NCI-H187 treated with DMSO at 0.1 percent for 48 hours (cell line): ENCODE measurements around the gene XPA.

Experiments used
- DNase-seq: peaks from one replicate; lab custom pipeline; 2025; lab: John Stamatoyannopoulos, UW

Gene XPA

DNA sequence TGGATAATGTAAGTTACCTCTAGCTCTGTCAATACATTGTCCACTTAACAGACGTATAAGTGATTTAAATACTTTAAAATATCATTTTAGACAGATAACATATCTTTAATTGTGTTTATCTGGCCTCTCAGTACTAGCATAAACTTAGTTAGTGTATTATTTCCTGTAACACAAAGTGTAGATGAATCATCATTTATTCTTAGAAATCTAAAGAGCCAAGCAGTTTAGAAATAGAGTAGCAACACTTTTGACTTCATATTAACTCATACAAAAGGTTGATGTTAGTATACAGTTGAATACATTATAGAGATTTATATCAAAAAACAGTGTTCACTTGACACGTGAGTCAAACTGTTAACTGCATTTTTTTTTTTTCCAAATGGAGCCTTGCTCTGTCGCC is 45.5 kb downstream of the XPA start:
- no peak for DNase-seq

DNA sequence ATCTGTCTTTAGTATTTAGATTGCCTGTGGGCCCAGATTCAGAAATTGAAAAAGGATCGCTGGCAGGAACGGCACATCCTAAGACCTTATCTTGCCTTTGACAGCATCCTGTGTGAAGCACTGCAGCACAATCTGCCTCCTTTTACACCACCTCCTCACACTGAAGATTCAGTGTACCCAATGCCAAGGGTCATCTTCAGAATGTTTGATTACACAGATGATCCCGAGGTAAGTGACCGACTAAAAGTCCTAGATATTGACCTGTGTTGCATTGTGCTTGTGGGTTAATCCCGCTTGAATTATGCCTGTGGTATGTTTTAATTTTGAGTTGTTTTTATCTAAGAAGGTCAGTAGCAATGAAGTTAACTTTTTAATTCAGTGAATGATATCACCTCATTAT is 49.1 kb downstream of the XPA start:
- no peak for DNase-seq

GRCh38 chr9:97645720-97646119 is 51.4 kb downstream of the XPA start:
- no peak for DNase-seq

GRCh38 chr9:97640325-97640724 is 56.8 kb downstream of the XPA start:
- DNase-seq: no peak

DNA sequence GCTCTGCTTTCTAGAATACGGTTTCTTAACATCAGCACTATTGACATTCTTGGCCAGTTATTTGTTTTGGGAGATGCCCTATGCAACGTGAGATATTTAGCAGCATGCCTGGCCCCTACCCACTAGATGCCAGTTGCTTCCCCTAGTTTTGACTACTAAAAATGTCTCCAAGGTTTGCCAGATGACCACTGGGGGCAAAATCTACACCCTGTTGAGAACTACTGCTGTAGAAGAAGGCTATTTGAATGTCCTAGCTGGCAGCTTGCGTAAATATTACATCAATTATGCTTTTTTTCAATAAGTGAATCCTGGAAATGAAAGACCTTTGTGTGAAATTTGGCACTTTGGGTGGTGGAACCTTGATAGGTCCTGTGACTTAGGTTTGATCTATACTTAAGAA is 58.5 kb downstream of the XPA start:
- DNase-seq: no peak

DNA sequence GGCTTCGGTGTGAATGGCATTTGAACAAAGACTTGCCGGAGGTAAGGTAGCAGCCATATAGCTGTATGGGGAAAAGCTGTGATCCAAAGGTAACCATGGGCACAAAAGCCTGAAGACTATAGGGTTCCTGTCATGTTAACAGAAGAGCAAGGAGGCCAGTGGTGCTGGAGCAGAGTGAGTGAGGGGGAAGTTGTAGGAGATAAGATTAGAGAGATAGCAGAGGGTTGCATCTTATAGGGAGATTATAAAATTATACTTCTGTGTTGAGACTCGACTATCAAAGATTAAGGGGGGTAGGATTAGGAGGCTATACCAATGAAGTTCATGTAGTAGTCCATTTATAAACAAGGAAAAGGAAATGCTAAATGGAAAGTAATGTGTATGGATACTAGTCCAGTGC is 60.2 kb downstream of the XPA start:
- DNase-seq: no peak

DNA sequence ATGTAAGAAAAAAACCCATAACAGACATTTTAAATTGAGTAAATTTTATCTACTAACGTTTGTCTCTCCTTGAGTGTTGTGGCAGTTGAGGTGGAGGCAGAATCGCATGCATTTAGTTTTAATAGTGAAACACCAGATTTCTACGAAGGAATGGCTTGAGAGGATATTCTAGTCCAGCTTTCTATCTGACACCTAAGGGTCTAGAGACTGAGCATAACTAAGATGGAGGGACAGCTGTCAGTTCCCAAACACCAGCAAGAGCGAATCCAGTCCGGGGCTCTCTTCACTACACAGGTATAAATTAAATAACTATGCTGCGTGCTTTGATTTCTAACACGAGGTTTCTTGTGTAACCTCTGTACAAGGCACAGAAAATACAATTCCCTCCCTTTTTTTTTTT is 62.1 kb downstream of the XPA start:
- no peak for DNase-seq

GRCh38 chr9:97633859-97634490 is 63.2 kb downstream of the XPA start:
- DNase-seq: no peak

DNA sequence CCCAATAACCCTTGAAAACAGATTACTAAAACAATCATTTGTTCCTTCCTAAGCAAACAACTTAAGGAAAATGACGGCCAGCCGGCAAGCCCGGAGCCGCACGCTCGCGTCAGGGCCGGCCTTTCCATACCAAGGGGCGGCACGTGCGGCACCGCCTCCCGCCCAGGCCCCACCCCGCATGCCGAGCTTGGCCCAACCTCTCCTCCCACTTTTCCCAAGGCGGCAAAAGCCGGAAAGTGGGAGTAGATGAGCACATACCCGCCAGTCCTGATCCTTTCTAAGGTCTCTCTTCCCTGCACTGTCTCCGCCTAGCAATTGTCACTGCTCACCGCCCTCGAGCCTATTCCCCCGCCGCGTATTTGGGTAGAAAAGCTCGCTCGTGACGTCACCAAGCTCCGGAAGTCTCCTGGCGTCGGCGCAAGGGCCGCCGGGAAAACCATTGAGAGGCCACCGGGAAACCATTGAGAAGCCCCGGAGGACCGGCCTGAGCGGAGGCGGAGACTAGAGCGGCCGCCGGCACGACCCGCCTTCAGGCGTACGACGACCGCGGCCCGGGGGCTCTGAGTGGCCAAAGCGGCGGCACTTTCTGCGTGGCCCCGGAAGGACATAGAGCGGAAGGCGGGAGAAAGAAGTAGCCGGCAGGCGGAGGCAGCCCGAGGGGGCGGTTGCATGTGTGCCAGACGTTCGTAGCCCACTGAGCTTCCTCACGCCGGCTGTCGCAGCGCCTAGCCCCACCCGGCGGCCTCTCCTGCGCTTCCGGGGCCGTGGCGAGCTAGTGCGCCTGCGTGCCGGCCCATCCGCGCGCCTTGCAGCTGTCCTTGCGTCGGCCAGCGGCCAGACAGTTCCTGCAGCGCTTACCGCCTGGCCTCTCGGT is 63.9 kb downstream of the XPA start, which contains the start of the genes NCBP1 and TSTD2:
Gene NCBP1, plus strand, starts transcription at position 837 of the 874 bp plus-strand sequence. CDS start 61 bp downstream, outside the sequence.
Gene TSTD2, minus strand, starts transcription at position 384 of the 874 bp plus-strand sequence. CDS start 5,806 bp downstream, outside the sequence.
- DNase-seq: peak; percentile 81

DNA sequence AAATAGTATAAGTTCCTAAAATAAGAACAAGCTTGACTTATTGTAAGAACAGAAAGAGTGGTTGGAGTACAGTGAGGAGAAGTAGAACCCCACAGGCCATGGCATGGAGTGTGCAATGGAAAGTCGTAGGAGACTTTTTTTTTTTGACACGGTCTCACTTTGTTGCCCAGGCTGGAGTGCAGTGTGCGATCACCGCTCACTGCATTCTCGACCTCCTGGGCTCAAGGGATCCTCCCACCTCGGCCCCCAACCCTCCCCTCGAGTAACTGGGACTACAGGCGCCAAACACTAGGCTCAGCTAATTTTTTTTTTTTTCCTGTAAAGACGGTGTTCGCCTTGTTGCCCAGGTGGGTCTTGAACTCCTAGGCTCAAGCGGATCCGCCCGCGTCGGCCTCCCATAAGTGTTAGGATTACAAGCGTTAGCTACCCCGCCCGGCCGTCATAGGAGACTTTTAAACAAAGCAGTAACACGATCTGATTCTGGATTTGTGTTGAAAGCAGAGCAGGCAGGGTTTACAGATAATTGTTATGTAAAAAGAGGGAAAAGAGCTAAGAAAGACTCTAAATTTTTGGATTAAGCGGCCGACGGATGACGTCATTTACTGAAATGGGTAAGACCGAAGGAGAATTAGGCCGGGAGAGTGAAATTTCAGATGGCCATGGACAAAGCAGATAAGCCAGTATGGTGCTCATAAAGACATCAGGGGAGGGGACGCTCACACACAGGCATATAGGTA is 64.7 kb downstream of the XPA start:
- DNase-seq: no peak

DNA sequence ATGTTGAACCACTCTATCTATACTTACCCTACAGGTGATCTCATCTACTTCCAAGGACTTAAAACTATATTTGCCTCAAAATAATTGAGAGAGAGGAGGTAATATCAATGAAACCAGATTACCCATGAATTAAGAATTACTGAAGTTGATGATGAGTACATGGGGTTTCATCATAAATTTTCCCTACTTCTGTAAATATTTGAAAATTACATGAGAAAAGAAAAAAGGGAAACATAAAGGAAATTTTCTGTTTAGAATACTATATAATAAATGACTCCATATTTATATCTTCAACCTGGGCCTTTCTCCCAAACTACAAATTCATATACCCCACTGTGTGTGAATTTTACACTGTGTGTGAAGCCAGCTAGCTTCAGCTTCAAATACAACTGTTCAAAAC is 66.5 kb downstream of the XPA start:
- no peak for DNase-seq

DNA sequence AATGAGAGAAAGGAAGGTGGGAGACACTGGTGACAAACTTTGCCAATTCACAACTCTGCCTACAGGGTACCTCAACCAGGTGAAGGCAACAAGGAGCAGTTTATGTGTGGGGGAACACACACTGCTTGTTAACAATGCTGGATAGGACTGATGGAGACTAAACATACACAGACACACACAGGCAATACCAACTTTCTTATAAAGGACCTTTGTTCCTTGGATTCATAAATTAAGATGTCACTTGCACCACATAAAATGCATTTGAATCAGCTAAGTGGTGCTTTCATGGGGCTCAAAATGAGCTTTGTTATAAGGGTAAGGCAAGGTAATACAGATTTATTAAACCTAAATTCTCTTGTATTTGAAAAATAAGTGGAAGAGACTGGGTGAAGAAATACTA is 68.0 kb downstream of the XPA start:
- no peak for DNase-seq

DNA sequence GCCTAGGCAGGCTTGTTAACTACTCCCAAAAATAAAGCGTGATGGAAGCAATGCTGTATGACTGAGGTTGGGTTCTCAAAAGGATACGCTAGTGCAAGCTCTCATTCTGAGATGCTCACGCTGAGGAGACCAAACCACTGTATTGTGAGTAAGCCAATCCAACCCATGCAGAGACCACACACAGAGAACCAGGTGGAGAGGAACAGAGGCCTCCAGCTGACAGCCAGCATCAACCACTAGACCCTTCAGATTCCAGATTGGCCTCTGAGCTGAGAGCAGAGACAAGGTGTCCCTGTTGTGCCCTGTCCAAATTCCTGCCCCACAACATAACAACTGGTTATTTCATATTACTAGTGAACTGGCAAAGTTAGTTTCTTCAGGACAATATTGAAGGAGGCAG is 68.5 kb downstream of the XPA start:
- no peak for DNase-seq

DNA sequence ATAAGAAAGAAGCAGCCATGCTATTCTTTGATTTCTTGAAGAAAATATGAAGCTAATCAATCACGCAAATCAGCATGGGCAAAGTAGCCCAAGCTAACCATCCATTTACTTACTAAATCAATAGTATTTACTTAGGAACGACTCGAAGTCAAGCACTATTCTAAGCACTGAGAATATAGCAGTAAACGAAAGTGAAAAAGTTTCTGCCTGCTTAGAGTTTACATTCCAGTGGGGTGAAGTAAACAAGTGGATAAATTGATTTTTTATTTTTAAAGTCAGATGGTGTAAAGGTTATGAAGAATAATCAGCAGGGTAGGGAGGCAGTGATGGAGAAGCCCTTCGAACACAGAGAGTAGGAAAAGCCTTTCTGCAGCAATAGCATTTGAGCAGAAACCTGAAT is 69.5 kb downstream of the XPA start:
- no peak for DNase-seq

DNA sequence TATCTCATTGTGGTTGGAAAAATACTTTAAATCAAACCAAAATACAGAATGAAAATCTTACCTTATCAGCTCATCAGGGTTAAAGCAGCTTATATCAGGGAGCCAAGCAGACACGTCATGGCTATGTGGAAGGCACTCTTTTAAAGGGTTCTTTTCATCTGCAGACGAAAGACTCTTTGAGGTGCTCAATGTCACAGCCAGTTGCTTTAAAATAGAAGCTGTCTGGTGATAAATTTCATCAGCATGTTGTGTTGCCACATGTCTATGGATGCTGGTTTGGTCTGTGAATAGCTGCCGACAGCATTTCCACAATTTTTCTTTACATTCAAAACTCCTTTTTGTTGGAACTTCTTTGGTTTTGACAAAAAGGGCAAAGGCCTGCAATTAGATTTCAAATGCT is 71.5 kb downstream of the XPA start:
- DNase-seq: no peak
